HFF-Myc (cell line): Measurements from ENCODE around the gene MINPP1.
"Not testable (repeated sequence)": the region's sequence is repeated elsewhere in the genome, so short reads cannot be mapped to it uniquely, and the experiment has no call there.

Source experiments
- DNase-seq: peaks from one replicate; pipeline ENCODE4 v3.0.0-alpha.2; 2011; ENCODE audit warnings: low read depth; ENCODE audit errors: extremely low read depth
- H3K4me3 ChIP-seq: replicated peaks from 2 replicates; pipeline ENCODE4 v1.5.1; 2011; ENCODE audit warnings: low read depth, mild to moderate bottlenecking, control low read depth, low read length
- TF ChIP-seq, protein P1 (sequence below): IDR thresholded peaks from 2 replicates; pipeline ENCODE4 v1.5.1; 2012; ENCODE audit warnings: mild to moderate bottlenecking, low read depth, low read length, control low read depth; ENCODE audit errors: missing control alignments

Gene MINPP1

DNA sequence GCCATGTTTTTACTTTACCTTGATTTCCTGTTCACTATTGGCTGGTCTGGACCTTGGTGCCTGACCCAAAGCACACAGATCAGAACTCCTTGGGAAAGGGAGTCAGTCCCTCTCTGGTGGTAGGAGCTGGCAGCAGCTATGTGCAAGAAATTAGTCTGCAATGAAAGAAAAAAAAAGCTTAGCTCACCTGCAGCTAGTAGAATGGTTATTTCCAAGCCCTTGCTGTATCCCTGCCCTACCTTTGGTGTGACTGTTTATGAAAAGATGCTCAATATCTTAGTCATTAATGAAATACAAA lies 86.8 kb downstream of the MINPP1 start:
- no peak for DNase-seq
- no peak overlapping the region for H3K4me3 ChIP-seq
- TF ChIP-seq, protein P1, sequence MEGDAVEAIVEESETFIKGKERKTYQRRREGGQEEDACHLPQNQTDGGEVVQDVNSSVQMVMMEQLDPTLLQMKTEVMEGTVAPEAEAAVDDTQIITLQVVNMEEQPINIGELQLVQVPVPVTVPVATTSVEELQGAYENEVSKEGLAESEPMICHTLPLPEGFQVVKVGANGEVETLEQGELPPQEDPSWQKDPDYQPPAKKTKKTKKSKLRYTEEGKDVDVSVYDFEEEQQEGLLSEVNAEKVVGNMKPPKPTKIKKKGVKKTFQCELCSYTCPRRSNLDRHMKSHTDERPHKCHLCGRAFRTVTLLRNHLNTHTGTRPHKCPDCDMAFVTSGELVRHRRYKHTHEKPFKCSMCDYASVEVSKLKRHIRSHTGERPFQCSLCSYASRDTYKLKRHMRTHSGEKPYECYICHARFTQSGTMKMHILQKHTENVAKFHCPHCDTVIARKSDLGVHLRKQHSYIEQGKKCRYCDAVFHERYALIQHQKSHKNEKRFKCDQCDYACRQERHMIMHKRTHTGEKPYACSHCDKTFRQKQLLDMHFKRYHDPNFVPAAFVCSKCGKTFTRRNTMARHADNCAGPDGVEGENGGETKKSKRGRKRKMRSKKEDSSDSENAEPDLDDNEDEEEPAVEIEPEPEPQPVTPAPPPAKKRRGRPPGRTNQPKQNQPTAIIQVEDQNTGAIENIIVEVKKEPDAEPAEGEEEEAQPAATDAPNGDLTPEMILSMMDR, result no peak

DNA sequence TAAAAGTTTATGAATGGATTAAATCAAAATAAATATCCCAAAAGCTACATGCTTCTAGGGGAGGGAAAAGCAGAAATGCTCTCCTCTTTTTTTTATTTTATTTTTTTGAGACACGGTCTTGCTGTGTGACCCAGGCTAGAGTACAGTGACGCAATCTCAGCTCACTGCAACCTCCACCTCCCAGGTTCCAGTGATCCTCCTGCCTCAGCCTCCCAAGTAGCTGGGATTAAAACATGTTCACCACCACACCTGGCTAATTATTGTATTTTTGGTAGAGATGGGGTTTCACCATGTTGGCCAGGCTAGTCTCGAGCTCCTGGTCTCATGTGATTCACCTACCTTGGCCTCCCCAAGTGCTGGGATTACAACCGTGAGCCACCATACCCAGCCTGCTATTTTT lies 88.2 kb downstream of the MINPP1 start:
- H3K4me3 ChIP-seq, DNase-seq: not testable (repeated sequence)

DNA sequence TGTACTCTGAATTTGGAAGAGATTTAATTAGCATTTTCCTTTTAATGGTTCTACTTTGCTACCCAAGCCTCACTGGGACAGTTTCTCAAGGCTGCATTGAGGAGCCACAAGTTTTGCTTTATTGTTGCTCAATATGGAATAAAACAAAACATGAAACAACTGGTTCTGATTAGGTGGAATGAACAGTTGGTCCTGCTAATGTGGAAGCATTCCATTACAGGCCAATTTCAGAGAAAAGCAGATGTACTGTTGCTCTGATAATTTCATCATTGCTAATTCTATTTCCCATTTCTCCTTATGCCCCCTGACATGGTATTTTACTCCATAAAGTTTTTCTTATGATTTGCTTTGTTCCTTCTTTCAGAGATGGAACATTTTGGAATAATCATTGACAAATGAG lies 89.0 kb downstream of the MINPP1 start:
- no peak overlapping the region for H3K4me3 ChIP-seq
- no peak for DNase-seq
- TF ChIP-seq, protein P1, result no peak

DNA sequence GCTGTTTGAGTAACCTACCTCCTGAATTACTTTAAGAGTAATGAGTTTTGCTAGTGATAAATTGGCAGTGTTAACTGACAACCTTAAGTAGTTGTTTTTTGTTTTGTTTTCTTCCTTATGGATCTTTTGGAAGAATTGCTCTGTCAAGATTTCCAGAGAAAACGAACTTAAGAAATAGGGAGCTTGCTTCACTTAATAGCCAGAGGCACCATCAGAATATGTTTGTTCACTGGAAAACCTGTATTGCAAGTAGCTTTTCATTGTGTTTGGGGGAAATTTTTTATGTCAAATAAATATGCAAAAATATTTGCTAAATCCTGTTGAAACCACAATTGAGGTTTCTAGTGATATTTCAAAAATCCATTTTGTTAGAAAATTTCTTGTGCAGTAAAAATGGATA lies 89.5 kb downstream of the MINPP1 start:
- no peak overlapping the region for H3K4me3 ChIP-seq
- DNase-seq, result no peak
- TF ChIP-seq, protein P1, result no peak

DNA sequence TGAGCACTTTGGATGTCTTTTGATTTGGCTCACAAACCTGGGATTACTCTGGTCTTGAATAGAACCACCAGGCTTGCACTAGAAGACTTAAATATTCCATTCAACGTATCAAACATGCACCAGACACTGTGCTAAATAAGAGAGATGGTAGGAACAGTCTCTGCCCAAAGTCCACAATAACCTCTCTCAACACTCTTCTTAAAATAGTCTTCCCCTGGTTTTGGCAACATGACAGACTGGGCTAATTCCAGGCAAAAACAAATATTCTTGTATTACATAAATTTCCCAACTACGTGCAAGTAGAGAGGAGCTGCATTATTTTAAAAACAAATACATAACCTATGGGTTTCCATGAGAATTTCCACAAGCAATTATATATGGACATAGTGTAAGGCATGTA lies 90.2 kb downstream of the MINPP1 start:
- TF ChIP-seq, protein P1, result no peak
- no peak overlapping the region for H3K4me3 ChIP-seq
- no peak for DNase-seq

DNA sequence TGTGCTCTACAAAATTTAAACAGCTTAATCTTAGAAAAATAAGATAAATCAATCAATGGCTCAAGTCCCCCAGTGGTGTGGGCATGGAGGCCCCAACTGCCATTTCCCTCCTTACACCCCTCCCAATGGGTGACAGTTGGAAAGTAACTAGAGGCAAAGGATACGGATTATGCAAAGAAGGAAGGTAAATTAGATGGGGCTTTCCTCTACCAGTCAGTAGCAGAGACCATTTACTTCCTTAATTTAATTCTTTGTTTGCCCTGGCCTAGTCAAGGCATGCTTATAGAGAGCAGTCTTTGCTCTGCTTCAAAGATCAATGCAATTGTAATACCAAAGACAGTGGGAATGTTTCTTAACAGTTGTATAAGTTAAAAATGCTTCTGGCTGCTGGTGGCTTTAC lies 91.7 kb downstream of the MINPP1 start:
- TF ChIP-seq, protein P1, result no peak
- DNase-seq, result no peak
- no peak overlapping the region for H3K4me3 ChIP-seq

DNA sequence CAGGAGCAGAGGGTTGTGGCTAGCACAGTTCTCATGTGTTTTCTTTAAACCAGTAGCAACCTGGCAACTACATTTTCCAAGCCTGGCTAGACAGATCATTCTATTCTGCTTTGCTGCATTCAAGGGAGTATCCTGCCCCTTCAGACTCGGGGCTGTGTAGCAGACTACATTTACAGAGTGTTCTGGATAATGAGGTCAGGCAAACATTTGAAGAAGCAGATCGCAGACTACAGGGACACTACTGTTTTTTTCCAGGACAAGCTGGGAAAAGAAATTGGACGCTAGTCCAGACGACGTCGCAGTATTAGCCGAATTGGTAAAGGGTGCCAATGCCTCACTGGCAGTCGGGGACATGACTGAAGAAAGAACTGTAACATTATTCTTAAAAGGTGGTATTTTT lies 94.0 kb downstream of the MINPP1 start:
- H3K4me3 ChIP-seq, result no peak overlapping the region
- no peak for DNase-seq
- TF ChIP-seq, protein P1, result no peak

DNA sequence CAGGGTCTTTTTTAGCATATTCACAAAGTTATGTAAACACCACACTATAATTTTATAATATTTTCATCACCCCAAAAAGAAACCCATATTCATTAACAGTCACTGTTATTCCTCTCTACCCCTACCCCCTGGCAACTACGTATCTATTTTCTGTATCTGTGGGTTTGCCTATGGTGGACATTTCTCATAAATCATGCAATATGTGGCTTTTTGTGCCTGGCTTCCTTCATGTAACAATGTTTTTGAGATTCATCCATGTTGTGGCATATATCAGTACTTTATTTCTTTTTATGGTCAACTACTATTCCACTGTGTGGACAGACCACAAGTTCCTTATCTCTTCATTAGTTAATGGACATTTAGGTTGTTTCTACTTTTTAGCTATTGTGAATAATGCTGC lies 95.9 kb downstream of the MINPP1 start:
- DNase-seq, result no peak
- TF ChIP-seq, protein P1, result no peak
- H3K4me3 ChIP-seq, result no peak overlapping the region
